C4-2B (cell line): ENCODE results near the gene RYK.
"Not testable (repeated sequence)": the region's sequence is repeated elsewhere in the genome, so short reads cannot be mapped to it uniquely, and the experiment has no call there.

ENCODE experiments used
- H3K27ac ChIP-seq: fragments of 450-650 bp; 2 replicates; pipeline ENCODE4 v1.5.1; 2017
- ZFX ChIP-seq: fragments of 450-650 bp; IDR thresholded peaks from 2 replicates; pipeline ENCODE4 v1.6.1; 2017
- TF ChIP-seq, protein P1 (sequence below): fragments of 450-650 bp; conservative IDR thresholded peaks from 2 replicates; pipeline ENCODE4 v1.5.1; 2017; ENCODE audit warnings: mild to moderate bottlenecking

Gene RYK

DNA sequence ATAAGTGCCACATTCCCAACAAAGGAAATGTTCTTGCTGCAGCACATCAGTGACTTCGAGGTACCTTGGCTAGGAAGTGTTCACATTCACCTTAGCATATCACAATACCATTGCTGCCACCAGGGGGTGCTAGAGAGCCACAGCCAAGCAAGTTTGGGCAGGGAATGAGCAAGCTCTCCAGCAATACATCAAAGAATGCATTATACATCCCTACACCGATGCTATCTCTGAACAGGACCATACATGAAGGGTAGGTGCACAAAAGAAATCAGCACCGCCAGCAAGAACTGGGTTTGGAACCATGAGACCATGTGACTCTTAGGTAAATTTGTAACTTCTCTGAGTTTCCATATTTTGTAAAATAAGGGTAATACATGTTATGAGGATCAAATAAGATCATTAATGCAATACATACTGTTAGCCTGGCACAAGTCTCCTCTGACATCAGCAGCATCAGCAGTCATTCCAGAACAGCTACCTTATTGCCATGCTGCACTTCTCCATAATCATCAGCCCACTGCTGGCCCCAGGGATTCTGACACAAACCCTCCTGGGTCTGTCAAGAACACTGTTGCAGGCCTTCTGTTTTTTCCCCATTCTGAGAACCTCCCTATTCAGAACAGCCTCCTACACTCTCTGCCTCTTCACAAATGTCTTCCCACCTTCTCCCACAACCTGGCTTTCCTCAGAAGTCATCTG, 37.5 kb downstream of the RYK start:
- H3K27ac ChIP-seq, result peak overlapping the region; percentile 12; the same call in 1 of the 2 replicates
- no peak for TF ChIP-seq ZFX
- TF ChIP-seq, protein P1, sequence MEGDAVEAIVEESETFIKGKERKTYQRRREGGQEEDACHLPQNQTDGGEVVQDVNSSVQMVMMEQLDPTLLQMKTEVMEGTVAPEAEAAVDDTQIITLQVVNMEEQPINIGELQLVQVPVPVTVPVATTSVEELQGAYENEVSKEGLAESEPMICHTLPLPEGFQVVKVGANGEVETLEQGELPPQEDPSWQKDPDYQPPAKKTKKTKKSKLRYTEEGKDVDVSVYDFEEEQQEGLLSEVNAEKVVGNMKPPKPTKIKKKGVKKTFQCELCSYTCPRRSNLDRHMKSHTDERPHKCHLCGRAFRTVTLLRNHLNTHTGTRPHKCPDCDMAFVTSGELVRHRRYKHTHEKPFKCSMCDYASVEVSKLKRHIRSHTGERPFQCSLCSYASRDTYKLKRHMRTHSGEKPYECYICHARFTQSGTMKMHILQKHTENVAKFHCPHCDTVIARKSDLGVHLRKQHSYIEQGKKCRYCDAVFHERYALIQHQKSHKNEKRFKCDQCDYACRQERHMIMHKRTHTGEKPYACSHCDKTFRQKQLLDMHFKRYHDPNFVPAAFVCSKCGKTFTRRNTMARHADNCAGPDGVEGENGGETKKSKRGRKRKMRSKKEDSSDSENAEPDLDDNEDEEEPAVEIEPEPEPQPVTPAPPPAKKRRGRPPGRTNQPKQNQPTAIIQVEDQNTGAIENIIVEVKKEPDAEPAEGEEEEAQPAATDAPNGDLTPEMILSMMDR, result peak; percentile 100

DNA sequence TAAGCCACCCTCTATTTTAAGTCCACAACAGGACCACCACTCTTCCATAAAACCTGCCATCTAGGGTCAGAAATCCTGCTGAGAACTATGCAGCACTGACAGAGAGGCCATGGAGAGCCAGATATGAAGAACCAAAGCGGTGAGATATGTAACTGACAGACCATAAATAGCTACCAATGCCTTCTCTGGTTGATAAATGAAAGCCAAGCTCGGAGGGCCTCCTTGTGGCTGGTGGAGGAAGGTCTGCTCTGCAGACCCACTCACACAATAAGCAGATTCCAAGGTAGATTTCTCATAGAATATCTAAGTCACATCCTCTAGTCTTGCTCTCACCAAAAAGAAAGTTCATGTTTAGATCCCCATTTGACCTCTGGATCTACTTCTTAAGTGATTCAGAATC, 38.9 kb downstream of the RYK start:
- TF ChIP-seq ZFX, result no peak
- TF ChIP-seq, protein P1, result peak; percentile 38
- no peak overlapping the region for H3K27ac ChIP-seq

DNA sequence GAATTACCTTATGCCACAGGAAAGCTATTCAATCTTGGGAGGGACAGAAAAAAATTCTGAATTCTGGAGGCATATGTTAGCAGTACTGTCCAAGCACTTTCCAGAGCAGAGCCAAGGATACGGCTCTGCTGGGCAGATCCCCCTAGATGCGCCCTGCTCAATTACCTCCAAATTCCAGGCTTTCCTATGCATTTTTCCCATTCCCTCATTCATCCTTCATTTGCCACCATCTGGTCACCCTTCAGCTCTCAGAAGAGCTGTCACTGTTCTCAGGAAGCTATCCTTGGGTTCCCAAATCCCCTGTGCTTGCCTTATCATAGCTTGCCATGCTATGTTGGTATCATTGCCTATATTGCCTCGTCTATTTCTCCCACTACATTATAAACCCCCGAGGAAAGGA, 45.2 kb downstream of the RYK start:
- H3K27ac ChIP-seq, result no peak overlapping the region
- no peak for TF ChIP-seq ZFX
- TF ChIP-seq, protein P1, result no peak

DNA sequence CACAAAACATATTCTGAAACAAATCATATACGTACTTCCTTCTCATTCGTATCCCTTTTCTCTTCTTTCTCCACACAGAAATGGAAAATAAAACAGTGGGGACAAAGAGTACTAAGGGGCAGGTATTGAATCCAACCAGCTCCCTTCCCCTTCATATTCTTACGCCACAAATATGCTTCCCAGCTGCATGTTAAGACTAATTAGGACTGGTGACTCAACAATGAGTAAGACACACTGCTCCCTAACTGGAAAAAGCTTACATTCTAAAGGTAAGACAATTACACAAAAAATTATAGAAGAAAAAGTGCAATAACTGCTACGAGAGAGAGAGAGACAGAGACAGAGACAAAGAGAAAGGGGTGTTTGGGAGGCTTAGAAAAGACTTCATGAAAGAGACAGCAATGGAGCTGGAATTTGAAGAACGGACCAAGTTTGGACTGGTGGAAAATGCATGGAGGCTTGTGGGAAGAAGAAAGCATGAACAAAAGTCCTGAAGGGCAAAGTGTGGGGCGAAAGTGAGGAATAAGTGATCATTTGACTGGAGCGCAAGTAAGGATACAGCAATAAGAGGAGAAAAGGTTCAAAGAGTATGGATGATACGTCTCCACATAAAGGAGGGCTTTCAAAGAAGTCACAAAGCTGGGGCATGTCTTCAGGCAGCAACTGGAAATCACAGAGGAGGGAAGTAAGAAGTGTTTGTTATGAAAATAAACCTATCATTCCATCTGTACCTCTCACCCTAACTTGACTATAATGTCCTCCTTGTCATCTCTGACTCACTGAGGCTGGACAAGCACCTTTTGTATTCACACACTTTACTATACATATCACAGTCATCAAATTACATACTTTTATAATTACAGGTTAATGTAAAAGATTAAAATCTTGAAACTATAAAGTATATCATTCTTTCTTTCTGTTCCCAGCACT, 49.2 kb downstream of the RYK start:
- TF ChIP-seq ZFX, result no peak
- TF ChIP-seq, protein P1, result no peak
- no peak overlapping the region for H3K27ac ChIP-seq

DNA sequence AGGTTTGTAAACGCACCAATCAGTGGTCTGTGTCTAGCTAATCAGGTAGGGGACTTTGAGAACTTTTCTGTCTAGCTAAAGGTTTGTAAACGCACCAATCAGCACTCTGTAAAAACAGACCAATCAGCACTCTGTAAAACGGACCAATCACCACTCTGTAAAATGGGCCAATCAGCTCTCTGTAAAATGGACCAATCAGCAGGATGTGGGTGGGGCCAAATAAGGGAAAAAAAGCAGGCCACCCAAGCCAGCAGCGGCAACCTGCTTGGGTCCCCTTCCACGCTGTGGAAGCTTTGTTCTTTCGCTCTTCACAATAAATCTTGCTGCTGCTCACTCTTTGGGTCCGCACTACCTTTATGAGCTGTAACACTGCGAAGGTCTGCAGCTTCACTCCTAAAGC, 50.8 kb downstream of the RYK start:
- H3K27ac ChIP-seq, result not testable (repeated sequence)

DNA sequence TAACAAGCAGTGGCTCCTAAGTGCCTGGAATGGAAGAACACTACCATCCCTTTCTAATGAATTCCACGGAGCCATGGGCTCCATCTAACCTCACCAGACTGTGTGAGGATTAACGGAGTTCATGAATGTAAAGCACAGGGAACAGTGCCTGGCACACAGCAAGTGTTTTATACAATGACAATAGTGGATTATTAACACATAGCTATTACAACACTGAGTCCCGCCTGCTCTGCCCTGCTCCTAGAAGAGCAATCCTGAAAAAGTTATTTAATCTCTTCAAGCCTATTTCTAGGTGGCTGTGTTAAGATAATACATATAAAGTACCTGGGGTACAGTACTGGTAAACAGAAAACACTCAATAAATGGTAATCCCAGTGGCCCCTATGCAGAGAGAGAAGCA, 51.4 kb downstream of the RYK start:
- TF ChIP-seq, protein P1, result no peak
- no peak for TF ChIP-seq ZFX

DNA sequence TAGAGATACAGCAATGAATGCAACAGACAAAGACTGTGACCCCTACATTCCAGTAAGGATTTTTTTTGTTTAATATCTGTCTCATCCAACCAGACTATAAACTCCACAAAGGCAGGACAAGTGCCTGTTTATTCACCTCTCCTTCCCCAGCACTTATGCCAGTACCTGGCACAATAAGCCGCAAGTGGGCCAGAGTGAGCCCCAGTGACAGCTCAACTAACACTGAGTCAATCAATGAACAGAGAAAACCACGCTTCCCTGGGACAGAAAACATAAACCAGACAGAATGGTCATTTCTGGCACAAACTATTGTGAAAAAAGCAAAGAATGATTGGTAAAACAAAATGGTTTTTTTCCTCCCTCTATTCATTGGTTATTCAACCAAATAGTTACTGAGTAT, 52.2 kb downstream of the RYK start:
- no peak for TF ChIP-seq ZFX
- TF ChIP-seq, protein P1, result no peak
- H3K27ac ChIP-seq, result no peak overlapping the region

More for the DNA sequence above, 51.4 kb downstream of the RYK start:
- H3K27ac ChIP-seq, result no peak overlapping the region
